ENCODE measurements around the gene DOCK4.
A peak's percentile ranks its signal among the peaks of the same experiment; 100 is the strongest.

DOCK4 gene

GRCh38 chr7:112065758-112066157 lies 140.4 kb downstream of the DOCK4 start:
- H2BK12ac ChIP-seq (ENCODE audit: low read length), result no peak overlapping the region
- no peak for DNase-seq
- H3K4ac ChIP-seq (ENCODE audit: low read depth, low read length), result no peak overlapping the region
- no peak overlapping the region for H4K91ac ChIP-seq (ENCODE audit: low read depth, low read length)
- no peak overlapping the region for H2AK5ac ChIP-seq (ENCODE audit: low read length)
- H3K9me3 ChIP-seq (ENCODE audit: insufficient read depth, low read depth, low read length), result no peaks in the 10 kb centered on the region
- no peaks in the 10 kb centered on the region for H3K27me3 ChIP-seq (ENCODE audit: insufficient read depth, low read length)
- H3K23ac ChIP-seq (ENCODE audit: low read length), result no peak overlapping the region
- H3K18ac ChIP-seq (ENCODE audit: low read length), result no peak overlapping the region
- no peak overlapping the region for H4K8ac ChIP-seq (ENCODE audit: low read depth, low read length)
- no peak overlapping the region for H4K12ac ChIP-seq (ENCODE audit: low read depth, low read length)
- no CpG with 5 or more reads among the region's 1 CpG for WGBS (ENCODE audit: extremely low coverage, insufficient coverage, insufficient read length)
- H2BK120ac ChIP-seq (ENCODE audit: insufficient read depth, low read length, poor library complexity), result no peak overlapping the region
- no peak overlapping the region for H3K27ac ChIP-seq (ENCODE audit: low read depth, low read length)
- no peaks in the 10 kb centered on the region for H3K36me3 ChIP-seq (ENCODE audit: control insufficient read depth in 1 of 2, insufficient read depth in 2 of 2, low read length in 2 of 2)
- H3K4me1 ChIP-seq (ENCODE audit: control insufficient read depth in 1 of 2, insufficient read depth in 2 of 2, low read length in 2 of 2), result peaks cover 8% of the 10 kb centered on the region in 2 experiments
- no peak overlapping the region for H3K4me2 ChIP-seq (ENCODE audit: low read length)
- no peak overlapping the region for H3K4me3 ChIP-seq (ENCODE audit: low read depth, low read length)
- H3K14ac ChIP-seq (ENCODE audit: low read length), result no peak overlapping the region
- H3K79me1 ChIP-seq (ENCODE audit: low read length), result peaks cover 7% of the 10 kb centered on the region
- no peak overlapping the region for H2AFZ ChIP-seq (ENCODE audit: insufficient read depth, low read length, poor library complexity)
- no peak overlapping the region for H2BK5ac ChIP-seq (ENCODE audit: low read depth, low read length, poor library complexity)
- no peaks in the 10 kb centered on the region for H3K79me2 ChIP-seq (ENCODE audit: control insufficient read depth, insufficient read depth, low read length, poor library complexity)
- H3K9ac ChIP-seq (ENCODE audit: low read length), result no peak overlapping the region

DNA sequence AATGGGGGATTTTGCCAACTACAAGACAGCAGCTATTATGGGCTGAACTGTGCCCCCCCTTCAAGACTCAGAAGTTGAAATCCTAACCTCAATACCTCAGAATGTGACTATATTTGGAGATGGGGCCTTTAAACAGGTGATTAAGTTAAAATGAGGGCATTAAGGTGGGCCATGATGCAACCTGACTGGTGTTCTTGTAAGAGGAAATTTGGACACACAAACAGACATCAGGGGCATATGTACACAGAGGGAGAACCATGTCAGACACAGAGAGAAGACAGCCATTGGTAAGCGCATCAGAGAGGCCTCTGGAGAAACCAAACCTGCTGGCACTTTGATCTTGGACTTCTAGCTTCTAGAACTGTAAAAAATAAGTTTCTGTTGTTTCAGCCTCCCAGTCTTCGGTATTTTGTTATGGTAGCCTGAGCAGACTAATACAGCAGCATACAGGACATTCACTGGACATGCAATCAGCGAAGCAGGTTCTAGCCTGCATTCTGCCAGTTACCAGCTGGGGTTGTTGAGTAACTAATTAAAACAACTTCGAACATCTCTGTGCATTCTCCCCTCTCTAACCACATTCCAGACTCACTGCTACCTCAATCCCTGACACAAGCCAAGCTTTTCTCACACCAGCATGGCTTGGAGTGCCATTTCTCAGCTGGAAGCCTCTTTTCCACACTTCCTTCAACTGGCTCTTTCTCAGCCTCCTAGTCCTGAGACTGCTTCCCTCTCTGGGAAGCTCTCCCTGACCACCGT lies 141.4 kb downstream of the DOCK4 start:
- WGBS (ENCODE audit: extremely low coverage, insufficient coverage, insufficient read length), result no CpG with 5 or more reads among the region's 5 CpGs
- H4K12ac ChIP-seq (ENCODE audit: low read depth, low read length), result no peak overlapping the region

GRCh38 chr7:112063974-112064373 lies 142.2 kb downstream of the DOCK4 start:
- peaks cover 7 to 11% of the 10 kb centered on the region in 2 experiments for H3K4me1 ChIP-seq (ENCODE audit: control insufficient read depth in 1 of 2, insufficient read depth in 2 of 2, low read length in 2 of 2)
- no CpG with 5 or more reads among the region's 2 CpGs for WGBS (ENCODE audit: extremely low coverage, insufficient coverage, insufficient read length)
- no peak overlapping the region for H4K8ac ChIP-seq (ENCODE audit: low read depth, low read length)
- H2BK5ac ChIP-seq (ENCODE audit: low read depth, low read length, poor library complexity), result no peak overlapping the region
- peaks cover 5% of the 10 kb centered on the region for H3K79me1 ChIP-seq (ENCODE audit: low read length)
- H3K9ac ChIP-seq (ENCODE audit: low read length), result no peak overlapping the region
- H3K9me3 ChIP-seq (ENCODE audit: insufficient read depth, low read depth, low read length), result no peaks in the 10 kb centered on the region
- no peak overlapping the region for H4K12ac ChIP-seq (ENCODE audit: low read depth, low read length)
- no peak overlapping the region for H2BK120ac ChIP-seq (ENCODE audit: insufficient read depth, low read length, poor library complexity)
- H4K91ac ChIP-seq (ENCODE audit: low read depth, low read length), result no peak overlapping the region
- no peak overlapping the region for H3K4me2 ChIP-seq (ENCODE audit: low read length)
- no peak overlapping the region for H3K14ac ChIP-seq (ENCODE audit: low read length)
- H3K36me3 ChIP-seq (ENCODE audit: control insufficient read depth in 1 of 2, insufficient read depth in 2 of 2, low read length in 2 of 2), result no peaks in the 10 kb centered on the region
- DNase-seq, result no peak
- no peaks in the 10 kb centered on the region for H3K79me2 ChIP-seq (ENCODE audit: control insufficient read depth, insufficient read depth, low read length, poor library complexity)
- H3K27me3 ChIP-seq (ENCODE audit: insufficient read depth, low read length), result no peaks in the 10 kb centered on the region
- H2AFZ ChIP-seq (ENCODE audit: insufficient read depth, low read length, poor library complexity), result no peak overlapping the region
- H2BK12ac ChIP-seq (ENCODE audit: low read length), result no peak overlapping the region
- H3K18ac ChIP-seq (ENCODE audit: low read length), result no peak overlapping the region
- H3K27ac ChIP-seq (ENCODE audit: low read depth, low read length), result no peak overlapping the region
- no peak overlapping the region for H3K23ac ChIP-seq (ENCODE audit: low read length)
- H3K4me3 ChIP-seq (ENCODE audit: low read depth, low read length), result no peak overlapping the region
- no peak overlapping the region for H3K4ac ChIP-seq (ENCODE audit: low read depth, low read length)
- H2AK5ac ChIP-seq (ENCODE audit: low read length), result no peak overlapping the region

More for the DNA sequence above, 141.4 kb downstream of the DOCK4 start:
- Histone ChIP-seq H3K27ac (ENCODE audit: low read depth, low read length) (no peak overlapping the region), H2BK12ac (ENCODE audit: low read length) (no peak overlapping the region), H3K4me3 (ENCODE audit: low read depth, low read length) (no peak overlapping the region), H2AFZ (ENCODE audit: insufficient read depth, low read length, poor library complexity) (no peak overlapping the region), H3K4me1 (ENCODE audit: control insufficient read depth in 1 of 2, insufficient read depth in 2 of 2, low read length in 2 of 2) (peaks cover 7 to 8% of the 10 kb centered on the region in 2 experiments), H3K9me3 (ENCODE audit: insufficient read depth, low read depth, low read length) (no peaks in the 10 kb centered on the region), H3K4ac (ENCODE audit: low read depth, low read length) (no peak overlapping the region), H3K18ac (ENCODE audit: low read length) (no peak overlapping the region), H2BK5ac (ENCODE audit: low read depth, low read length, poor library complexity) (no peak overlapping the region), H2AK5ac (ENCODE audit: low read length) (no peak overlapping the region), H3K23ac (ENCODE audit: low read length) (no peak overlapping the region), H3K27me3 (ENCODE audit: insufficient read depth, low read length) (no peaks in the 10 kb centered on the region), H4K91ac (ENCODE audit: low read depth, low read length) (peak overlapping the region; percentile 73), H3K79me1 (ENCODE audit: low read length) (peaks cover 6% of the 10 kb centered on the region), H3K4me2 (ENCODE audit: low read length) (no peak overlapping the region), H2BK120ac (ENCODE audit: insufficient read depth, low read length, poor library complexity) (no peak overlapping the region), H3K9ac (ENCODE audit: low read length) (no peak overlapping the region), H3K14ac (ENCODE audit: low read length) (no peak overlapping the region), H3K36me3 (ENCODE audit: control insufficient read depth in 1 of 2, insufficient read depth in 2 of 2, low read length in 2 of 2) (no peaks in the 10 kb centered on the region), H3K79me2 (ENCODE audit: control insufficient read depth, insufficient read depth, low read length, poor library complexity) (no peaks in the 10 kb centered on the region), H4K8ac (ENCODE audit: low read depth, low read length) (no peak overlapping the region)
- peak in 1 of 2 donors; percentile 4 for DNase-seq

DNA sequence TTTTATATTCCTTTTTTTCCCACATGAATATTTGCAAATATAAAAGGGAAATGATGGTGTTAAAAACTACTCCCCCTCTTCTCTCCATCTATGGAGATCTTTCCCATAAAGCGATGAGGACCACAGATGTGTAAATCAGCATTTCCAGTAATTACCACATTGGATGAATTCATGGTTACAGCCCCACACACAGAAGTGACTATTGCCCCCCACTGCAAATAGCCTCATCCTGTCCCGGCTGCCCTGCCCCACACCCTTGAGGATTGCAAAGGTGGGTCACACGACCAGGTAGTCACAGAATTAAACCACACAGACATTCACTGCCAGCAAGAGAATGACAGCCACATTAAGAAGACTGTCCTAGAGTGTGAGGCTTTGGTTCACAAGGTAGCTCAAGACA lies 145.1 kb downstream of the DOCK4 start:
- H2BK12ac ChIP-seq (ENCODE audit: low read length), result no peak overlapping the region
- H3K4ac ChIP-seq (ENCODE audit: low read depth, low read length), result no peak overlapping the region
- H3K36me3 ChIP-seq (ENCODE audit: control insufficient read depth in 1 of 2, insufficient read depth in 2 of 2, low read length in 2 of 2), result no peaks in the 10 kb centered on the region
- H2BK5ac ChIP-seq (ENCODE audit: low read depth, low read length, poor library complexity), result peak overlapping the region; percentile 63
- H3K4me2 ChIP-seq (ENCODE audit: low read length), result no peak overlapping the region
- H3K14ac ChIP-seq (ENCODE audit: low read length), result peak overlapping the region; percentile 77
- DNase-seq, result no peak
- no peak overlapping the region for H2AFZ ChIP-seq (ENCODE audit: insufficient read depth, low read length, poor library complexity)
- H3K79me1 ChIP-seq (ENCODE audit: low read length), result peaks cover 4% of the 10 kb centered on the region
- H3K27me3 ChIP-seq (ENCODE audit: insufficient read depth, low read length), result no peaks in the 10 kb centered on the region
- no peak overlapping the region for H4K12ac ChIP-seq (ENCODE audit: low read depth, low read length)
- H3K18ac ChIP-seq (ENCODE audit: low read length), result peak overlapping the region; percentile 84
- no peaks in the 10 kb centered on the region for H3K79me2 ChIP-seq (ENCODE audit: control insufficient read depth, insufficient read depth, low read length, poor library complexity)
- no peak overlapping the region for H3K9ac ChIP-seq (ENCODE audit: low read length)
- H3K27ac ChIP-seq (ENCODE audit: low read depth, low read length), result peak overlapping the region; percentile 20
- no peak overlapping the region for H3K23ac ChIP-seq (ENCODE audit: low read length)
- WGBS (ENCODE audit: extremely low coverage, insufficient coverage, insufficient read length), result no CpG with 5 or more reads among the region's 3 CpGs
- H3K4me1 ChIP-seq (ENCODE audit: control insufficient read depth in 1 of 2, insufficient read depth in 2 of 2, low read length in 2 of 2), result peaks cover 4 to 12% of the 10 kb centered on the region in 2 experiments
- H3K4me3 ChIP-seq (ENCODE audit: low read depth, low read length), result no peak overlapping the region
- H2AK5ac ChIP-seq (ENCODE audit: low read length), result no peak overlapping the region
- H4K8ac ChIP-seq (ENCODE audit: low read depth, low read length), result no peak overlapping the region
- H4K91ac ChIP-seq (ENCODE audit: low read depth, low read length), result no peak overlapping the region
- H2BK120ac ChIP-seq (ENCODE audit: insufficient read depth, low read length, poor library complexity), result no peak overlapping the region
- H3K9me3 ChIP-seq (ENCODE audit: insufficient read depth, low read depth, low read length), result no peaks in the 10 kb centered on the region

Measured in trophoblast cell (in vitro differentiated cells and primary cell).